Activated naive CD8-positive, alpha-beta T cell treated with anti-CD3 and anti-CD28 coated beads, Interleukin-2, amount 10 ng/mL, durations not matched to agents 7 days and 5 days (primary cell): ENCODE measurements around the gene ZNF723. TPM values are rescaled to one million over a fixed set of nuclear protein-coding genes. Genes with fewer than 3 reads are reported as not detected.
"Not testable (repeated sequence)": the region's sequence is repeated elsewhere in the genome, so short reads cannot be mapped to it uniquely, and the experiment has no call there.

ENCODE experiments used
- ATAC-seq: fragments of 150-1000 bp; cut with Tn5 transposase; one replicate; pipeline ENCODE4 v1.10.0; 2021; ENCODE audit warnings: low read depth, moderate library complexity
- POLR2A ChIA-PET: fragments of 350-600 bp; sonication (Branson Sonifier 250); formaldehyde crosslinking; loops from one replicate; lab custom pipeline; 2021; ENCODE audit warnings: antibody characterized with exemption; lab: Charles Lee
- DNase-seq: peaks from one replicate; pipeline ENCODE4 v3.0.0; 2021
- H3K27ac Mint-ChIP-seq: one replicate; pipeline ENCODE4 v1.8.0; 2022; ENCODE audit warnings: mild to moderate bottlenecking, mixed read lengths
- H3K27me3 Mint-ChIP-seq: one replicate; pipeline ENCODE4 v1.8.0; 2022; ENCODE audit warnings: mild to moderate bottlenecking, moderate library complexity, mixed read lengths
- H3K36me3 Mint-ChIP-seq: one replicate; pipeline ENCODE4 v1.8.0; 2021; ENCODE audit warnings: mild to moderate bottlenecking, mixed read lengths
- H3K4me1 Mint-ChIP-seq: one replicate; pipeline ENCODE4 v1.8.0; 2021; ENCODE audit warnings: mixed read lengths
- H3K4me3 Mint-ChIP-seq: one replicate; pipeline ENCODE4 v1.8.0; 2022; ENCODE audit warnings: mild to moderate bottlenecking, moderate library complexity, mixed read lengths
- H3K9me3 Mint-ChIP-seq: one replicate; pipeline ENCODE4 v1.8.0; 2021; ENCODE audit warnings: mixed read lengths
- total RNA-seq, 2 experiments: library from RNA; stranded (reverse); gene quantifications; one replicate each; pipeline ENCODE4 v1.2.3, GENCODE V29; 2021

Gene ZNF723
- total RNA-seq, result not detected

DNA sequence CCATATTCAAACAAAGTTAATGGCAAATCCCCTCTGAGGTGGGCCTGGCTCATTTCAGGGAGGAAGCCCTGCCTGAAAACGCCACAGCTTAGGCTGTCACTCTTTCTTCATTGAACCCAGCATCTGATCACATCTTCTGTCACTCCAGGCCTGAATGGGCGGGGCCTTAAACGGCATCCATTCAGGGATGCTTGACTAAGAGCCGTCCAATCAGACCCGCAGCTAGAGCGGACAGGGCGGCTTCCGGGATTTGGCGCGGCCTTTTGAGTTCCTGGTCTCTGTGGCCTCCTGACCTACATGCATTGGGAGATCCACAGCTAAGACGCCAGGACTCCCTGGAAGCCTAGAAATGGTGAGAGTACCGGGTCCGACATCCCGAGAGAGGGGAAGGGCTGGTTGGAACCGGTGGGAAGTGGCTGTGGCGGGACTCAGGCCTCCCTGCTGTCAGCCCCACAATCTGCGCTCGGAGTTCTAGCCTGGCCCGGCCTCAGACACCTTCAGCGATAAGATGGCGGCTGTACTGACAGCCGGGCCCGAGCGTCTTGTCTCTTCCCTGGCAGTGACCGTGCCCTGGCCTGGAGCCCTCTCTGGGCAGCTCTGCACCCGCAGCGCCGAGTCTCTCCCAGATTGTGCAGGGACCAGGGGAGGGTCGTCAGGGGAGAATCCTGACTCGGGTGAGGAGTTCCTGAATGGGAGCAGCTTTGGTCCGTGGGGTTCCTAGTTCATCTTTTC, at the start of gene ZNF723:
TSS of gene ZNF723 (plus strand) at position 261 of the 732 bp plus-strand sequence. CDS start at position 350, 89 bp downstream.
- DNase-seq (no peak), ATAC-seq (no peak)
- H3K9me3 Mint-ChIP-seq, result peaks cover 15% of the 10 kb centered on the region
- no peak within 1 kb of the TSS for H3K27ac Mint-ChIP-seq
- H3K36me3 Mint-ChIP-seq, result no peaks in the 10 kb centered on the region
- H3K27me3 Mint-ChIP-seq, result no peaks in the 10 kb centered on the region
- POLR2A ChIA-PET, result no interaction called here
- H3K4me1 Mint-ChIP-seq, result no peaks in the 10 kb centered on the region
- no peak within 1 kb of the TSS for H3K4me3 Mint-ChIP-seq

DNA sequence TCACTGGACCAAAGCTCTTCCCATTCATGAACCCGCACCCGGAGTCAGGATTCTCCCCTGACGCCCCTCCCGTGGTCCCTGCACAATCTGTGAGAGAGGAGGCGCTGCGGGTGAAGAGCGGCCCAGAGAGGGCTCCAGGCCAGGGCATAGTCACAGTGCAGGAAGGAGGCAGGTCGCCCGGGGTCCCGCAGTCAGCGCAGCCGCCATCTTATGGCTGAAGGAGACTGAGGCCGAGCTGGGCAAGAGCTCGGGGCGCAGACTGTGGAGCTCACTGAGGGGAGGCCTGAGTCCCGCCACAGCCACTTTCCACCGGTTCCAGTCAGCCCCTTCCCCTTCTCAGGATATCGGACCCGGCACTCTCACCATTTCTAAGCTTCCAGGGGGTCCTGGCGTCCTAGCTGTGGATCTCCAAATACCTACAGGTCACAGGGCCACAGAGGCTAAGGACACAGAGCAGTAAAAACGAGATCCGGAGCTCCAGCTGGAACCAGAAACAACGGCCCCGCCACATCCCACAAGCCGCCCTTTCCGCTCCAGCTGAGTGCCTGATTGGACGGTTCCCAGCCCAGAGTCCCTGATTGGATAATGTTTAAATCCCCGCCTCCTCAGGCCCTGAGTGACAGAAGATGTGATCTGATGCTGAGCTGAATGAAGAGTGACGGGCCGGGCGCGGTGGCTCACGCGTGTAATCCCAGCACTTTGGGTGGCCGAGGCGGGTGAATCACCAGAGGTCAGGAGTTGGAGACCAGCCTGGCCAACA, 48.3 kb upstream of the ZNF723 start, which contains the start of gene ZNF99:
TSS of gene ZNF99 (minus strand) at position 501 of the 760 bp plus-strand sequence. CDS start at position 366, 135 bp downstream.
- DNase-seq (no peak), ATAC-seq (no peak)
- H3K4me1 Mint-ChIP-seq, result no peaks in the 10 kb centered on the region
- peaks cover 12% of the 10 kb centered on the region for H3K9me3 Mint-ChIP-seq
- POLR2A ChIA-PET, result no interaction called here
- no peak within 1 kb of the TSS for H3K4me3 Mint-ChIP-seq
- H3K27ac Mint-ChIP-seq, result no peak within 1 kb of the TSS
- H3K36me3 Mint-ChIP-seq, result no peaks in the 10 kb centered on the region
- H3K27me3 Mint-ChIP-seq, result no peaks in the 10 kb centered on the region

DNA sequence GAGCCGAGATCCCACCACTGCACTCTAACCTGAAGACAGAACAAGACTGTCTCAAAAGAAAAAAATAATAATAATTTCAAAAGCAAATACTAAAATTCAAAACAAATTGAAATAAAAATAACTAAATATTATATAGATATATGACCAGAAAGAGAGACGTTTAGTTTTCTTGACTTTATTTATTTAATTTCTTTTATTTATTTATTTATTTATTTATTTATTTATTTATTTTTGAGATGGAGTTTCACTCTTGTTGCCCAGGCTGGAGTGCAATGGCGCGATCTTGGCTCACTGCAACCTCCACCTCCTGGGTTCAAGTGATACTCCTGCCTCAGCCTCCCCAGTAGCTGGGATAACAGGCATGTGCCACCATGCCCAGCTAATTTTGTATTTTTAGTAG, 39.2 kb upstream of the ZNF723 start:
- H3K4me3 Mint-ChIP-seq, DNase-seq, H3K27me3 Mint-ChIP-seq, H3K27ac Mint-ChIP-seq, H3K4me1 Mint-ChIP-seq, POLR2A ChIA-PET, H3K36me3 Mint-ChIP-seq, ATAC-seq: not testable (repeated sequence)
- H3K9me3 Mint-ChIP-seq, result peaks cover 17% of the 10 kb centered on the region

DNA sequence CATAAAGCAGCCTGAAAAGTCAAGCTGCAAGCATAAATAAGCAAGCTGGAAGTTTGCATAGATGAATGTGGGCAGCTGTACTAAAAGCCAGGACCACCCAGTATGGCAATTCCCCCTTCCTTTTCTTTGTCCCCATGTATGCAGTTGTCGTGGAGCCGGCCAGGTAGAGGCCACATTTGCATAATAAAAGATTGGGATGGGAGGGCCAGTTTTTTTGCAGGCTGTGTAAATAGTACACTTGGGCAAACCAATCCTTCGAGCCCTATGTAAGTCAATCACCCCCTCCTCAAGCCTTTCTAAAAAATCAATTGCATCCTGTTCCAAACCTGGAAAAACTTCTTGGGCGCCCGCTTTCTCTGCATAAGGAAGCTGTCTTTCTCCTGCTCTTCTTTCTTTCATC, 35.1 kb upstream of the ZNF723 start:
- no peak overlapping the region for H3K4me3 Mint-ChIP-seq
- POLR2A ChIA-PET, result no interaction called here
- ATAC-seq (no peak), DNase-seq (no peak)
- H3K27me3 Mint-ChIP-seq, result no peaks in the 10 kb centered on the region
- no peaks in the 10 kb centered on the region for H3K4me1 Mint-ChIP-seq
- no peak overlapping the region for H3K27ac Mint-ChIP-seq
- H3K36me3 Mint-ChIP-seq, result no peaks in the 10 kb centered on the region
- peaks cover 30% of the 10 kb centered on the region for H3K9me3 Mint-ChIP-seq

DNA sequence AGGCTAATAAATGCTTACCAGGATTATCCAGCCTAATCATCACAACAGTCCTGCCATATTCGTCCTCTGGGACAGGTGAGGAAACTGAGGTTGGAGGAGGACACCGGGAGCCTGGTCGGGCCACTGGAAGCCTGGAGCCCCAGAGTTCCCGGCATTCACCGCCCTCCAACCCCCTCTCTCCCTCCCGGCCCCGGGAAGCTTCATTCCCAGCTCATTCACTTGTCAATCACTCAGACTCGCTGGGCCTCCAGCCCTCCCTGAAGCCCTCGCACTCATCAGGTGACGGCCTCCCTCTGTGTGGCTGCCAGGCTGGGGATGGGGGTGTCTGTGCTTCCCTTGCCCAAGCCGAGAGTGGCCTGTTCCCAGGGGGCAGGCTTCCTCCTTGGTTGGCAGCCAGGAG, 25.7 kb upstream of the ZNF723 start:
- peaks cover 22% of the 10 kb centered on the region for H3K9me3 Mint-ChIP-seq
- POLR2A ChIA-PET, result no interaction called here

DNA sequence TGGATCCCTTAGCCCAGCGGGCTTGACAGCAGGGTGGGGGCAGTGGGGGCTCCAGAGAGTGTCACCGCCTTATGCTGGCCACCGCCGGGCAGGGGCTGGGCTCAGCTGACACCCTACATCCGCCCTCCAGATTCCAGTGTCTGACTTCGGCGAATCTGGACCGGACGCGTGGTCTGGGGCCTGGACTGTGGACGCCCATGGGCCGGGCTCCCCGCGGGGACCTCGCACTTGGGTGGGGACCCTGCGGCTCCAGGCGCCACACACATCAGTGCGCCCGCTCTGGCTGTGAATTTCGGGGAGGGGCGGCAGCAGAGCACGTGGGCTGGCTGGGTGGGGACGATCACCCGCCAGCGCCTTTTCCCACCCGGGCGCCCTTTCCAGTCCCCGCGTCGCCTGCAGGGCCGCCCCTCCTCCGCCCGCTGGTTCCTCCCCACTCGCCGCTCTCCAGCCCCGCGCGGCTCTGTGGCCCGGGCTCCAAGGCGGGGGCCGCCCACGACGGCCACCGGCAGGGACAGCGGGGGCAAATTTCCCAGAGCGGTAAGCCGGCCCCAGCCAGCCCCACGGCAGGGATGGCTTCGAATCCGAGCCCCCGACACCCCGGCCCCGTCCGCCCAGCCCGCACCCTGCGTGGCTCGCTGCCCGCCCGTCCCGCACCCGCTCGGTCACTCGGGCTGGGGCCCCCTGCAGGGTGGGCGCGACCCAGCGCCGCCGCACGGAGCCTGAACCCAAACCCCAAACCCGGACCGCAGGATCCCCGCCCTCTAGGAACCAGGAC, 24.8 kb upstream of the ZNF723 start:
- Mint-ChIP-seq H3K9me3 (peaks cover 21% of the 10 kb centered on the region), H3K27ac (no peak overlapping the region), H3K4me1 (no peaks in the 10 kb centered on the region), H3K4me3 (no peak overlapping the region), H3K36me3 (peaks cover 3% of the 10 kb centered on the region), H3K27me3 (no peaks in the 10 kb centered on the region)
- ATAC-seq (no peak), DNase-seq (no peak)
- POLR2A ChIA-PET, result no interaction called here

More for the DNA sequence above, 25.7 kb upstream of the ZNF723 start:
- DNase-seq, result no peak
- H3K4me3 Mint-ChIP-seq, result no peak overlapping the region
- H3K36me3 Mint-ChIP-seq, result peaks cover 3% of the 10 kb centered on the region
- ATAC-seq, result no peak
- no peaks in the 10 kb centered on the region for H3K27me3 Mint-ChIP-seq
- no peaks in the 10 kb centered on the region for H3K4me1 Mint-ChIP-seq
- no peak overlapping the region for H3K27ac Mint-ChIP-seq

DNA sequence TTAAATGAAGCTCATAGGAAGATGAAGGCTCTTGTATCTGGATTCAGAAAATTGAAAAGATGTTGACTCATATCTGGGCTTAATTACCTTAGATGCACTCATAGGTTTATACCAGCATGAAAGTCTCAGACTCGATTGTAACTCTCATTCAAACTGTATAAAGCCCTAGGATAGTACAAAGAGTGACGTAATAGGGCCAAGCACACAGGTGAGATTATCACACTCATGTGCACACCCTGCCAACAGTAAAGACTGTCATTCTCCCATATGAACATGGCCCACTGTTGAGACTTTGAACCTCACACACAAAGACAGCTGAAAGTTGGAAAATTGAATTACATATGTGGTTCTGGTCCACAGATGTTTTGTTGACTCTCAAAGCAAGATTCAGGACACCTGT, 18.0 kb upstream of the ZNF723 start:
- no peak overlapping the region for H3K27ac Mint-ChIP-seq
- ATAC-seq (no peak), DNase-seq (no peak)
- POLR2A ChIA-PET, result no interaction called here
- H3K4me3 Mint-ChIP-seq, result no peak overlapping the region
- no peaks in the 10 kb centered on the region for H3K36me3 Mint-ChIP-seq
- peaks cover 39% of the 10 kb centered on the region for H3K9me3 Mint-ChIP-seq
- no peaks in the 10 kb centered on the region for H3K27me3 Mint-ChIP-seq
- no peaks in the 10 kb centered on the region for H3K4me1 Mint-ChIP-seq

DNA sequence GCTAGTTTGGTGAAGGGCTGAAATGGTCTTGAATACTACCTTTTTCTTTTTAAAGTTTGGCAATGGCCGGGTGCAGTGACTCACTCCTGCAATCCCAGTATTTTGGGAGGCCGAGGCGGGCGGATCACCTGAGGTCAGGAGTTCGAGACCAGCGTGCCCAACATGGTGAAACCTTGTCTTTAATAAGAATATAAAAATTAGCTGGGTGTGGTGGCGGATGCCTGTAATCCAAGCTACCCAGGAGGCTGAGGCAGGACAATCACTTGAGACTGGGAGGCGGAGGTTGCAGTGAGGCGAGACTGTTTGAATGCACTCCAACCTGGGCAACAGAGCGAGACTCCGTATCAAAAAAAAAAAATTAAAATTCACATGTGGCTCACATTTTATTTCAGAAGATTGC, 880 bp upstream of the ZNF723 start:
- H3K27ac Mint-ChIP-seq, result no peak overlapping the region
- ATAC-seq (no peak), DNase-seq (no peak)
- no peak overlapping the region for H3K4me3 Mint-ChIP-seq
- H3K36me3 Mint-ChIP-seq, result no peaks in the 10 kb centered on the region
- no peaks in the 10 kb centered on the region for H3K27me3 Mint-ChIP-seq
- peaks cover 13% of the 10 kb centered on the region for H3K9me3 Mint-ChIP-seq
- POLR2A ChIA-PET, result no interaction called here
- H3K4me1 Mint-ChIP-seq, result no peaks in the 10 kb centered on the region

DNA sequence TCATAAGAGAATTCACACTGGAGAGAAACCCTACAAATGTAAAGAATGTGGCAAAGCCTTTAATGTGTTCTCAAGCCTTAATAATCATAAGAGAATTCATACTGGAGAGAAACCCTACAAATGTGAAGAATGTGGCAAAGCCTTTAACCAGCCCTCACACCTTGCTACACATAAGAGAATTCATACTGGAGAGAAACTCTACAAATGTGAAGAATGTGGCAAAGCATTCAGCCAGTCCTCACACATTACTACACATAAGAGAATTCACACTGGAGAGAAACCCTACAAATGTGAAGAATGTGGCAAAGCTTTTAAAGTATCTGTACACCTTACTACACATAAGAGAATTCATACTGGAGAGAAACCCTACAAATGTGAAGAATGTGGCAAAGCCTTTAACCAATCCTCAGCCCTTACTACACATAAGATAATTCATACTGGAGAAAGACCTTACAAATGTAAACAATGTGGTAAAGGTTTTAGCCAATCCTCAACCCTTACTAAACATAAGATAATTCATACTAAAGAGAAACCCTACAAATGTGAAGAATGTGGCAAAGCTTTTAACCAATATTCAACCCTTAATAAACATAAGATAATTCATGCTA, 25.7 kb downstream of the ZNF723 start:
- H3K27me3 Mint-ChIP-seq, H3K36me3 Mint-ChIP-seq, DNase-seq, POLR2A ChIA-PET, ATAC-seq, H3K4me1 Mint-ChIP-seq, H3K27ac Mint-ChIP-seq, H3K4me3 Mint-ChIP-seq: not testable (repeated sequence)
- H3K9me3 Mint-ChIP-seq, result peaks cover 23% of the 10 kb centered on the region

DNA sequence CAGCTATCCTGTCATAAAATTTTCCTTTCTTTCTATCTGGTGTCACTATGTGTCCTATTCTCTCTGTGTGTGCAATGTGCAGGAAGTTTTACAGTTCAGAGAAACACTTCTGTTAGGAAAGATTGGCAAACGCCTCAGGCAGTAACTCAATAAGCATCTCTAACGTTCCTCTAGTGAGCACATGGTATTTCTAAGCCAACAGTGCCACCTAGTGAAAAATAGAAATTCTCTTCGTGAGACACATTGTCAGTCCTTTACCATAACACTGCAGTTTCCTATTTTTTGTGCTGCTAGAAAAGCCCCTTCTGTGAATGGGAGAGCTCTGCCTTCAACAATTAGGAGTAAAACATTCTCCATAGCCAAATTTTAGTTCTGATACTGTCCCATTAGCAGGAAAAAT, 50.7 kb downstream of the ZNF723 start:
- Mint-ChIP-seq H3K27ac (no peak overlapping the region), H3K36me3 (no peaks in the 10 kb centered on the region), H3K4me1 (no peaks in the 10 kb centered on the region), H3K9me3 (peaks cover 22% of the 10 kb centered on the region), H3K4me3 (no peak overlapping the region), H3K27me3 (no peaks in the 10 kb centered on the region)
- POLR2A ChIA-PET, result no interaction called here
- DNase-seq, result no peak
- ATAC-seq, result no peak

DNA sequence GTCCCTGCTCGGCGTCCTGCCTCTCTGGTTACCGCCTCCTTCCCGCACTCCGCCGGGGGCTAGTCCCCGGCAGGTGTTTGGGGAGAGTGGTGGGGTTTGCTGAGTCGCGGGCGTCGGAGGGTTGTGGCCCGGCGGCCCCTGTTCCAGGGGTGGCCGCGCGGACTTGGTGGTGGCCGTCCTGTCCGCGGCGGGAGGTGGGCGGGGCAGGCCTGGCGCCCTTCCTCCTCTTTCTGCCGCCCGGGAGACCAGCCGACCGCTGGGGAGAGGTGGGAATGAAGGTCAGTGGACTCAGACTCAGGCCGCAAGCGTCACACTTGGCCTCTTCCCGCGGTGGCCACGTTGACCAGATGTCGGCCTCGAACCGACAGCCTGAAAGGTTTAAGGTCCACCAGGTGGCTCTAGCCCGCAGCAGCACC, 61.8 kb downstream of the ZNF723 start:
- no peaks in the 10 kb centered on the region for H3K36me3 Mint-ChIP-seq
- peaks cover 20% of the 10 kb centered on the region for H3K9me3 Mint-ChIP-seq
- H3K27ac Mint-ChIP-seq, result no peak overlapping the region
- POLR2A ChIA-PET, result no interaction called here
- H3K27me3 Mint-ChIP-seq, result no peaks in the 10 kb centered on the region
- H3K4me3 Mint-ChIP-seq, result no peak overlapping the region
- no peaks in the 10 kb centered on the region for H3K4me1 Mint-ChIP-seq
- ATAC-seq, result no peak
- no peak for DNase-seq

DNA sequence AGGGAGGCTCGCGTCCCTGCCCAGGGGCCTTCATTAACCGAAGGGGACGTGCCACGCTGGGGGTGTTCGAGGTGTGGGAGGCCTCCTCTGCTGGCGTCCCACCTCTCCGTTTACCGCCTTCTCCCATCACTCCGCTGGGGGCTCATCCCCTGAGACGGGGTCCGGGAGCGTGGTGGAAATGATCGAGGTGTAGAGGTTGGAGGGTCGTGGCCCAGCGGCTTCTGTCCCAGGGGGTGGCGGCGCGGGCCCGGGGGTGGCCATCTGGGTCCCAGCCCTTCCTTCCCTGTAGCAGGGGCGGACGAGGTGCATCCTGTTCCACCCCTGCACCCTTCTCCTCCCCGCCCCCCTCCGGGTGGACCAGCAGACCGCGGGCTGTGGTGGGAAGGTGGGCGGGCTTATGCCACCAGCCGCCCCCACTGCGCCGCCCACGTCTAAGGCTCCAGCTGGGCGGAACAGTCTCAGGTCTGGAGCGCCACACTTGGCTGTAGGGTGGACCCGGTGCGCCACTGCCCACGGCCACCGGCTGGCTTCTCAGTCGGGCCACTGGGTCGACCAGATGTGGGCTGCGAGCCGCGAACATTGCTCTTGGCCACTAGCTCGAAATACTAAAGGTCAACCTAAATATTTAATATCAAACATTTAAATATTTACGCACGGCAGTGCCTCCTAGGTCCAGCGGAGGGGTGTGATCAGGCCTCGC, 69.5 kb downstream of the ZNF723 start:
- POLR2A ChIA-PET, result no interaction called here
- no peak for ATAC-seq
- H3K36me3 Mint-ChIP-seq, result no peaks in the 10 kb centered on the region
- no peak overlapping the region for H3K27ac Mint-ChIP-seq
- no peak for DNase-seq
- no peaks in the 10 kb centered on the region for H3K27me3 Mint-ChIP-seq
- H3K9me3 Mint-ChIP-seq, result peaks cover 22% of the 10 kb centered on the region
- no peak overlapping the region for H3K4me3 Mint-ChIP-seq
- no peaks in the 10 kb centered on the region for H3K4me1 Mint-ChIP-seq
